Stimulated activated CD8-positive, alpha-beta memory T cell treated with anti-CD3 and anti-CD28 coated beads, Interleukin-4, amount 100 ng/mL, for 1 hour (primary cell): Measurements from ENCODE around the gene IP6K2.
"Not testable (repeated sequence)": the region's sequence is repeated elsewhere in the genome, so short reads cannot be mapped to it uniquely, and the experiment has no call there.

Experiments used
- DNase-seq, 2 donors: peaks; one replicate each; pipeline ENCODE4 v3.0.0-alpha.2; 2020; ENCODE audit warnings: low read depth in 2 of 2, low spot score in 1 of 2

Gene IP6K2, protein sequence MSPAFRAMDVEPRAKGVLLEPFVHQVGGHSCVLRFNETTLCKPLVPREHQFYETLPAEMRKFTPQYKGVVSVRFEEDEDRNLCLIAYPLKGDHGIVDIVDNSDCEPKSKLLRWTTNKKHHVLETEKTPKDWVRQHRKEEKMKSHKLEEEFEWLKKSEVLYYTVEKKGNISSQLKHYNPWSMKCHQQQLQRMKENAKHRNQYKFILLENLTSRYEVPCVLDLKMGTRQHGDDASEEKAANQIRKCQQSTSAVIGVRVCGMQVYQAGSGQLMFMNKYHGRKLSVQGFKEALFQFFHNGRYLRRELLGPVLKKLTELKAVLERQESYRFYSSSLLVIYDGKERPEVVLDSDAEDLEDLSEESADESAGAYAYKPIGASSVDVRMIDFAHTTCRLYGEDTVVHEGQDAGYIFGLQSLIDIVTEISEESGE

DNA sequence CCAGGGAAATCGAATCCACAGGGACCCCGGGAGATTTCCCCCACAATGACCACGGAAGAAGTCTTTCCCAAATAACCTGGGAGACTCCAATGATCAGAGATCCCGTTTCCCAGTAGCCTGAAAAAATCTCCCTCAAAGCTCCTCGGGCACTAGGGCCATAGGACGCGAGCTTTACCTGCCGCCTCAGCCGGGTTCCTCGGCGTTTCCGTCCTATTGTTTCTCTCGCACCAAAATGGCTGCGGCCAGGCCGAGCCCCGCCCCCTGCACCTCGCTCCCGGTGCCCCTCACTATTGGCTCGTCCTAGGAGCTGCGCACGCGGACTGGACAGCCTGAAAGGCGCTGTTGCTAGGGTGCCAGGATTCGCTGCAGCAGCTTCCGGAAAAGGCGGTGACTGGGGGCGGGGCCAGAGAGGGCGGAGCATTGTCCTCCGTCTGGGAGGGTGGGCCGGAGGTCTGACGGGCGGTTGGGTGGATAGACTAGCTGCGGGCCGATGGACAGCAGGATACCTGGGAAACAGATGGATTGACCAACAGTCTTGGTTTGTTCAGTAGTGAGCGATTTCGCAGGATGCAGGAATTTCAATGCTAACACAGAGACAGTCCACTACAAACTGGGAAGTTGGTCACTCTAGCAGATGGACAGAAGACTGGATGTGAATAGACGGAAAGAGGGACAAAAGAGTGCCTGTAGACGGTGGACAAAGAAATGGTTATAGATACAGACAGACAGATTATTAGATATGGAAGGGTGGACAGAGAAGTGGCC is at the start of gene IP6K2:
Gene IP6K2, minus strand, starts transcription at position 240 of the 765 bp plus-strand sequence. CDS start 21,930 bp downstream, outside the sequence.
- peak; percentile 98 for DNase-seq

DNA sequence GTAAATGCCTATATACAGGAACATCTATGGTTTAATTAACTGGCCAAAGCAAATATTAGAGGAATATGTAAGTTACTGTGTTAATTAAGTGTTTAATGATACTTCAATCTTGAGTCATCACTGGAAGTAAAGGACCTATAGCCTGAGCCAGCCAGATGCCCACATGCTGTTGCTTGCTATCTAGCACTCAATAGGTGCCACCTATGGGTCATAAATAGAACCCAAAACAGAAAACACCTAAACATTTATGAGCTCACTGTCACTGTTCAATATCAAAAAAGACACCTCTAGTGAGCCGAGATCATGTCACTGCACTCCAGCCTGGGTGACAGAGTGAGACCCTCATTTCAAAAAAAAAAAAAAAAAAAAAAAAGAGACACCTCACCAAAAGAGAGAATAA is 48.4 kb upstream of the IP6K2 start:
- DNase-seq, result no peak

DNA sequence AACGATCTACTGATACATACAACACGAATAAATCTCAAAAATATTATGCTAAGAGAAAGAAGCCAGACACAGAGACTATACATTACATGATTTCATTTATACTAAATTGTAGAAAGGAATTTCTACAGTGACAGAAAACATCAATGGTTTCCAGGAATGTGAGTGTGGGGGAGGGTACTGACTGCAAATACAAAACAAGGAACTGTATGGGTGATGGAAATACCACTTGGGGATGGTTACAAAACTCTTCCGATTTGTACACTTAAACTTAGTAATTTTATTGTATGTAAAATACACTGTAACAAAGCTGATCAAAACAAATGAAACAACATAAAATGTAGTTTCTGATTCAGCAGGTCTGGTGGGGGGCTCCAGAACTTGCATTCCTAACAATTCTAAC is 45.8 kb upstream of the IP6K2 start:
- DNase-seq, result no peak

DNA sequence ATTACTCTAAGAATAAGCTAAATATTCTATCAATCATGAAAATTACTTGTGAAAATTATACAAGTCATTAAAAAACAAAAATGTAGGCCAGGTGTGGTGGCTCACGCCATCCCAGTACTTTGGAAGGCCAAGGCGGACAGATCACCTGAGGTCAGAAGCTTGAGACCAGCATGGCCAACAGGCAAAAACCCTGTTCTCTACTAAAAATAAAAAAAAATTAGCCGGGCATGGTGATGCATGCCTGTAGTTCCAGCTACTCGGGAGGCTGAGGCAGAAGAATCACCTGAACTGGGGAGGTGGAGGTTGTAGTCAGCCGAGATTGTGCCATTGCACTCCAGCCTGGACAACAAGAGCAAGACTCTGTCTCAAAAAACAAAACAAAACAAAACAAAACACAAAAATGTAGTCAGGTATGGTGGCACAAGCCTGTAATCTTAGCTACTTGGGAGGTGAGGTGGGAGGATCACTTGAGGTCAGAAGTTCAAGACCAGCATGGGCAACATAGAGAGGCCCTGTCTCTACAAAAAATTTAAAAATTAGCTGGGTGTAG is 43.0 kb upstream of the IP6K2 start:
- not testable (repeated sequence) for DNase-seq

DNA sequence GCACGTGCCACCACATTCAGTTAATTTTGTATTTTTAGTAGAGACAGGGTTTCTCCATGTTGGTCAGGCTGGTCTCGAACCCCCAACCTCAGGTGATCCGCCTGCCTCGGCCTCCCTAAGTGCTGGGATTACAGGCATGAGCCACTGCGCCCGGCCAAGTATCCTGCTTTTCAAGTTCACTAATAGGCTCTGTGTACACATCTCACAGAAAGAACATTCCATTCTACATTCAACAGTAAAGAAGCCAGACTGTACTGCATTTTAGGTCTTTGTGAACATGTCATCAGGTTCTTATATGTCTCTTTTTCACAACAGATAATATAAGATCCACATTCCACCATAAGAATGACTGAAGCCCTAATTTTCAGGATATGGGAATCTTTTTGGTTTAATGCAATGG is 42.5 kb upstream of the IP6K2 start:
- not testable (repeated sequence) for DNase-seq

DNA sequence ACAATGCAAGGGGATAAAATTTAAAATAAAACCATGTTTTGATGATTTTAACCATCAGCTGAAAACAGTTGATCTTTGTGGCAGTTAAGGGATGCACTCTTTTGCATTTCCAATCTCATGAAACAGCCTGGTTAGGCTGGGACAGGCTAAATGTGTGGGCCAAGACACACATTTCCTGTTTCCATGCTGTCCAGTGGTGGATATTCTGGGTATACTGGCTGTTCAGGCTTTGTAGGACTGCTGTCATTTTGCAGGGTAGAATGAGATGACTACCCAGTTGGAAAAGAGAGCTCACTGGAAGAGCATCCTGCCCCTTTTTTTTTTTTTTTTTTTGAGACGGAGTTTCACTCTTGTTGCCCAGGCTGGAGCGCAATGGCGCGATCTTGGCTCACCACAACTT is 42.0 kb upstream of the IP6K2 start:
- no peak for DNase-seq

DNA sequence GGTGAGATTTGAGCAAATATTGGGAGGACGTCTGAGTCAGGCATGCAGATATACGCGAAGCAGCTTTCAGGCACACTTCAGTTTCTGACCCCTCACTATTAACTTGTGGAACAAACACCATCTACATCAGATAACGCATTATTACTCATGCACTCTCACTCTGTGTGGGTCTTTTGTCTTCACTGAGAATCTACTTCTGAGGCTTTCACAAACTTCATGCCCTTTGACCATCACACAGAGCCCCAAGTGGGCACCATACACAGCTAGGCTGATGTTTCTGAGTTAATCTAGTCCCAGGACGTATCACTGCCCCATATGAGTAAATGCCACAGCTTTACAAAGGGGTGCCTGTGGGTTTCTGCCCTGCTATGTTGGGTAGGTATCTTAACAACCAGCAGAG is 39.6 kb upstream of the IP6K2 start:
- no peak for DNase-seq

DNA sequence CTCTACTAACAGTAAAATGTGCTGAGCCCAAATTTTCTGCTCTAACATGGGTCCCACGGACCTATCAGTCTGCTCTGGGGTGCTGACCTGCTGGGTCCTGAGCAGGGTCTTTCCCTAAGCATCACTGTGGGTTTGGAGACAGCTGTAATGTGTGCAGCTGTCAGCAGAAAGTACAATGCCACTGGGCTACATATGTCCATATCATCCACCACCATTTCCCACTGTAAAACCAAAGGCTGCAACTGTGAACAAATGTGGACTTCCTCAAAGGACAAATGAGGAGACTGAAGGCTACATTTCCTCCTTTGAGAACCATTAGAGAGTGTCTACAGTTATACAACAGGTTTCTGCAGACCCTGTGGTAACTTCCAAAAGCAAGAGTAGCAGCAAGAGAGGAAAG is 33.8 kb upstream of the IP6K2 start:
- DNase-seq, result no peak

DNA sequence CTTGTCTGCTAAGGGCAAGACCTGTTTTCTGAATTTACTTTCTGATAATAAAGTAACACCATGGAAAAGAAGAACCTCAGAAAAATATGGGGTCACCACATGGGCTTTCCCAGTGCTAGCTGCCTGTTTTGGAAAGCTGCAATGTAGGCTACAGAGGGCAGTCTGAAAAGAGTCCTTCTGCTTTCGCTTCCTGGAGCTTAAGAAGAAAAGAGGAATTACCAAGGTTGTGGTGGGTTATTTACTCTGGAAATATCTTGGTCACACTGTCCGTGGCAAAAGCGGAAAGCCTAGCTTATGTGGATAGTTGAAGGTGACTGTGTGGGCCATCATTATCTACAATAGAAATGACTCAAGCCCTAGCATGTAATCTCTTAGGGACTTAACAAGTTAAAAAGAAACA is 31.7 kb upstream of the IP6K2 start:
- no peak for DNase-seq

DNA sequence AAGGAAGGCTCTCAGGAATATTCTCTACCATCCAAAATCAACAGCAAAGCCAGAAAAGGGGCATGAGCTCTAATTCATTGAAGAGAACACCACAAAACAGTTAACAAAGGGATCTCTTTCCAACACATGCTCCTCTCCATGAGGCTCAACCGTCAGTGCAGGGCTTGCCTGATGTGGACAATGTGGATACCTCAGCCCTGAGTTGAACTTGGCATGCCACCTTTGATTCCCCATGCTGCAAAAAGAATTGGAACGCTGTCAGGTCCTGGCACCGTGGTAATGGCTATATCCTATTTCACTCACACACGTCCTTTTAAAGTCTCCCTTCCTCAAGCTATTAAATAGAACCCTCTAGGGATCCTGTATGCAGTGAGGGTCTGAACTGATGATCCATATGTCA is 30.7 kb upstream of the IP6K2 start:
- DNase-seq, result no peak

DNA sequence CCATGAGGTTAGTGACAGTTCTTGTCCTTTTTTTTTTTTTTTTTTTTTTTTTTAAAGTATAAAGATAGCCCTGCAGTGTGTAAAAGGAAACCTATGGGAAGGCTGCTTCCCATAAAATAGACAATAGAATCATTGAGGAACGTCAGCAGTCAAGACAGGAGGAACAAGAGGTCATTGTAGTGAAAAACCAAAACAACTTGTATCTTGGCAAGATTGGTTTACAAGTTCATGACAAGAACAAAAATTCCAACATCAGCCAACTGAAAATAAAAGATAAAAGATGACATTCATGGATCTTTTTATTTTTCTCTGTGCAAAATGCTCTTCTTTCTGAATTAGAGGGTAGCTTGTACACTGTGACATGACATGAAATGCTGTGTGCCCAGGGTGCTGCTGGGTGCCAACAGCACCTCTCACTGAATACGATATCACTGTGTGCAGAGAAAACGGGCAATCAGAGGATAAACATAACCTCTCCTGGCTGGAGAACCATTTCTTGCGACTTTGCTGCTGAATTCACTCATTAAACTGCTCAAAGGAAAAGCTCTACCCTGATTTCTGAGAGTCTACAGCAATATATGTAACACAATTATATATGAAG is 30.1 kb upstream of the IP6K2 start:
- DNase-seq, result no peak

DNA sequence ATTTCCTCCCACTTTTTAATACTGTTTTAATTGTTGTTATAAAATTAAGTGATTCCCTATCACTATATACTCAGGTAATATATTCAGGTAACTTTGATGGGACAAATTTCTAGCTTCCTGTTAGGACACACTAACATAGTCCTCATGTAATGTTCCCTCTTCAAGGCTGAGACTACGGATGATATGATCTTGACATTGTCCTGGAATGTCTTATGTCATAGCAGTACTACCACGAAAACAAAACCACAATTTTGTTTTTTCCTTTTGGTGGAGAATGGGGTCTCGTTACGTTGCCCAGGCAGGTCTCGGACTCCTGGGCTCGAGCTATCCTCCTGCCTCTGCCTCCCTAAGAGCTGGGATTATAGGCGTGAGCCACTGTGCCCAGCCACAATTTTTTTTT is 26.8 kb upstream of the IP6K2 start:
- DNase-seq, result no peak

DNA sequence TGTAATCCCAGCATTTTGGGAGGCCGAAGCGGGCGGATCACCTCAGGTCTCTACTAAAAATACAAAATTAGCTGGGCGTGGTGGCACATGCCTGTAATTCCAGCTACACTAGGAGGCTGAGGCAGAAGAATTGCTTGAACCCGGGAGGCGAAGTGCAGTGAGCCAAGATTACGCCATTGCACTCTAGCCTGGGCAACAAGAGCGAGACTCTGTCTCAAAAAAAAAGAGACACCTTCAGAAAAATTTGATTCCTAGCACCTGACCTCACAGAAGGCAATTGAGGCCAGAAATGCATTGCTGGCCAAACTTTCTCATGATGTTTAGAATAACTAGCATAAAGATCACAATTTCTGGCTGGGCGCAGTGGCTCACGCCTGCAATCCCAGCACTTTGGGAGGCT is 24.2 kb upstream of the IP6K2 start:
- DNase-seq, result not testable (repeated sequence)

DNA sequence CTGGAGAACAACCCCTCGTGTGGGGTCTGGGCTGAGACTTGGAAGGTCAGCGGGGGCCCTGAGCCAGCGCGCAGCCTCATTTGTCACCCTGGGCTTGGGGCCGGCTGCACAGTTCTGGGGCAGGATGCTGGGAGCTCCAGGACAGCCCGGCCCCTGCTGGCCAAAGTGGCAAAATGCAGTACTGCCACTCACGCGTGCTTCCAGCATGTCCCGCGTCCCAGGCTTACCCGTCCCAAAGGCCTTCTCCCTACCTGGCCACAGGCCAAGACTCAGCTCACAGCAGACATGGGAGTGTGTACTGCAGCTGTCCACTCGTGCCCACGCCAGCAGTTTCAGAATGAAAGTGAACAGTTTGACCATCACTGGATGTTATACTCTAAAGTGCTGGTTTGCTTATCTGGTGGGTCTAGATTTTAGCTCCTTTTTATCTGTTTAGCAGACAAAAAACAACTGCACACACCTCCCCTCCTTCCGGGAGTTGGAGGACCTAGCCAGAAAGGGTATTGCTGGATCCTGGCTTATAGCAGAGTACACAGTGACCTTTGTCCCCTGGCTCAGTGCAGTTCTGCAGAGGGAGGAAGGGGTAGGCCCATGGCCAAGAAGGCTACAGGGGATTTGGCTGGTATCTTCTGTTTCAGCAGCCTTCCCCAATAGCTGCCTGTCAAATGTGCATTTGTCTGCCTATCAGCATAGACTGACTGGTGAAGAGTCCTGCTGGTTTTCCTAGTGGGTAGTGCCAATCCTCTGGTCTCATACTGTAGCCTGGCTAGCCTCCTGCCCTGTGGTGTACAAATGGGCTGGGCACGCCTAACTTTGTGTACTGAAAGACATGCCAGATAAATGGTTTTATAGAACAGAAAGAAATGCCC is 23.2 kb upstream of the IP6K2 start:
- DNase-seq, result peak in 1 of 2 donors; percentile 25

DNA sequence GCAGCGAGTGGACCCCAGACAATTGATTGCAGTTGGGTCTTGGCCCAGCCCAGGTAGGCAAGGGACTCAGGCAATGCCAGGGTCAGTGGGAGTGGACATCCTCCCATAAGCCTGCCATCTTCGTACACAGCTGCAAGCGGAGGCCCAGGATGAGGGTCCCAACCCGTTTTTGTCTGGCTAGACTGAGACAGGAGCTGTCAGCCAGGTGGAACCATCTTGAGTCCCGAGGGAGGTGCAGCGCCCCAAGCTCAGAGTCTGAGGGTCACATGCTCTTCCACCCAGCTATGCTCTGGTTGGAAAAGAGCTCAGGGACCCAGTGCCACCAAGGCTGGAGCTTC is 22.6 kb upstream of the IP6K2 start:
- no peak for DNase-seq

DNA sequence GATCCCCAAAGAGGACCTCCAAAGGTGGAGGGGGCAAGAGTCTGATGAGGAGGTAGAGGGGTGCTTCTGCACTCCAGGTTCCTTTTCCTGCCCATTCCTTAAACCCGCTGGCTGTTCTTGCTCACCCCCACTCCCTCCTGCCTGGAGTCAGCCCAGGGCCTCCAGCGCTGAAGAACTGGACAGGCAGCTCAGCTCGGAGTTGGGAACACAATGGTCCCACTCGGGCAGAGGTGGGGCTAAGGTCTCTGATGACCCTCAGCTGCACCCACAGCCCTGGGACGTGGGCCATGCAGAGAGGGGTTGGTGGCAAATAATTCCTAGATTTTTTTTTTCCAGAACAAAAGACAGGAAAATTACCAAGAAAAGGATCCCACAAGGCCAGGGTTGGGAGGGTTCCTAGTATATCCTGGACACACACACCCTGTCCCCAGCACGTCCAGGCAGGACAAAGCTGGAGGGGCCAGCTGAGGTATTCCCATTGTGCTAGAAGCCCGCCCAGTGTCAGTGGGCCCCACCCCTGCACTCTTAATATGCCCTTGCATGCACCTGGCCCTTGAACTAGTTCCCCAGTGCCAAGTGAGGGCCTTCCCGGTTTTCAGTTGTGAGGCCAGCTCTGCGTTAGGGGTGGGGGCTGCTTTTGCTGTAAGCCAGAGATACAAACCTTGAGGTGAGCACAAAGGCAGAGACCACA is 22.1 kb upstream of the IP6K2 start:
- DNase-seq, result no peak

DNA sequence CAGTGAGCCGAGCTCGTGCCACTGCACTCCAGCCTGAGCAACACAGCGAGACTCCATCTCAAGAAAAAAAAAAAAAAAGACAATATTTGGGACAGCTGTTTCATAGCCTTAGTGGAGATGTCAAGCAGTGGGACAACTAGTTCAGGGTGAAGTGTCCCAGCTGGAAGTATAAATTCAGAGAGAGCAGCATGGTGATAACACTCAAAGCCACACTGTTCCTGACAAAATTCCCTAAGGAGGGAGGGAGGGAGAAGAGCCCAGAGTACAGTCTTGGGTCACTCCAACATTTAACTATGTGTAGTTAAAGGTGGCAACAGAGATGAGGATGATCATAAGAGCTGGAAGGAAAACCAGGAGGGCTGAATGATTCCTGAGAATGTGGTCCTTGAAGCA is 21.1 kb upstream of the IP6K2 start:
- no peak for DNase-seq

DNA sequence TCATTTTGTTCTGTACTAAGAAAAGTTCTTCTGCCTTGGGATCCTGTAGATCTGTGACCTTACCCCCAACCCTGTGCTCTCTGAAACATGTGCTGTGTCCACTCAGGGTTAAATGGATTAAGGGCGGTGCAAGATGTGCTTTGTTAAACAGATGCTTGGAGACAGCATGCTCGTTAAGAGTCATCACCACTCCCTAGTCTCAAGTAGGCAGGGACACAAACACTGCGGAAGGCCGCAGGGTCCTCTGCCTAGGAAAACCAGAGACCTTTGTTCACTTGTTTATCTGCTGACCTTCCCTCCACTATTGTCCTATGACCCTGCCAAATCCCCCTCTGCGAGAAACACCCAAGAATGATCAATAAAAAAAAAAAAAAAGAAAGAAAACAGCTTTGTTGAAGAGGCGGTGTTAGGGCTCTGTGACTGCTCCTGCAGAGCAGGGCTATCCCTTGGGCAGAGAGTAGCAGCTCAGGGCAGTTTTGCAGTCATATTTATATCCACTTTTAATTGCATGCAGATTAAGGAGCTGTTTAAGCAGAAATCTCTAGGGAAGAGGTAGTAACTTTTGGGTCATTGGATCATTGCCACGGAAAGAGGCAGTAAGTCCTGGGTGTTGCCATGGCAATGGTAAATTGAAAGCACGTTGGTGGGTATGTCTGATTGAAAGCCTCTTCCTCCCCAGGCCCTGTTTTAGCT is 18.2 kb upstream of the IP6K2 start:
- not testable (repeated sequence) for DNase-seq

DNA sequence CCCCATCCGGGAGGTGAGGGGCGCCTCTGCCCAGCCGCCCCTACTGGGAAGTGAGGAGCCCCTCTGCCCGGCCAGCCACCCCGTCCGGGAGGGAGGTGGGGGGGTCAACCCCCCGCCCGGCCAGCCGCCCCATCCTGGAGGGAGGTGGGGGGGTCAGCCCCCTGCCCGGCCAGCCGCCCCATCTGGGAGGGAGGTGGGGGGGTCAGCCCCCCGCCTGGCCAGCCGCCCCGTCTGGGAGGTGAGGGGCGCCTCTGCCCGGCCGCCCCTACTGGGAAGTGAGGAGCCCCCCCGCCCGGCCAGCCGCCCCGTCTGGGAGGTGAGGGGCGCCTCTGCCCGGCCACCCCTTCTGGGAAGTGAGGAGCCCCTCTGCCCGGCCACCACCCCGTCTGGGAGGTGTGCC is 17.5 kb upstream of the IP6K2 start:
- DNase-seq, result not testable (repeated sequence)
